ENCODE data around the gene GLRX5.
"Not testable (repeated sequence)": the region's sequence is repeated elsewhere in the genome, so short reads cannot be mapped to it uniquely, and the experiment has no call there.

The GLRX5 gene

DNA sequence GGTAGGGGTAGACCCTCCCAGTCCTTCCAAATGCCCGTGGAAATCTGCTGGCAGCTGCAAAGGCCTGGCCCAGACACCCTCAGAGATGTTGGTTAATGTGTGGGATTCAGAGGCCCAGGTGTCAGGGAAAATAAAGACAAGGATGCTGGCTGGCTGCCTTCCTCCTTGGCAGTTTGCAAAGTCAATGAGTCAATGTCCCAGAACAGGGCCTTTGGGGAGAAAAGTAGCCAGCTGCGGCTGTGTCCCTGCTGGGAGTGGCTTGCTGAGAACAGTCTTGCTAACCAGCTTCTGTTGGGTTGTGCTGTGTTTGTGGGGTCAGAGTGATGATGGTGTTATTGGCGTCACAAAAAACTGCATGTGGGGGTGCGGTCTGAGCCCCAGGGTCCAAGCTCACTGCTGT is 29.2 kb downstream of the GLRX5 start:
- TF ChIP-seq, protein P1, sequence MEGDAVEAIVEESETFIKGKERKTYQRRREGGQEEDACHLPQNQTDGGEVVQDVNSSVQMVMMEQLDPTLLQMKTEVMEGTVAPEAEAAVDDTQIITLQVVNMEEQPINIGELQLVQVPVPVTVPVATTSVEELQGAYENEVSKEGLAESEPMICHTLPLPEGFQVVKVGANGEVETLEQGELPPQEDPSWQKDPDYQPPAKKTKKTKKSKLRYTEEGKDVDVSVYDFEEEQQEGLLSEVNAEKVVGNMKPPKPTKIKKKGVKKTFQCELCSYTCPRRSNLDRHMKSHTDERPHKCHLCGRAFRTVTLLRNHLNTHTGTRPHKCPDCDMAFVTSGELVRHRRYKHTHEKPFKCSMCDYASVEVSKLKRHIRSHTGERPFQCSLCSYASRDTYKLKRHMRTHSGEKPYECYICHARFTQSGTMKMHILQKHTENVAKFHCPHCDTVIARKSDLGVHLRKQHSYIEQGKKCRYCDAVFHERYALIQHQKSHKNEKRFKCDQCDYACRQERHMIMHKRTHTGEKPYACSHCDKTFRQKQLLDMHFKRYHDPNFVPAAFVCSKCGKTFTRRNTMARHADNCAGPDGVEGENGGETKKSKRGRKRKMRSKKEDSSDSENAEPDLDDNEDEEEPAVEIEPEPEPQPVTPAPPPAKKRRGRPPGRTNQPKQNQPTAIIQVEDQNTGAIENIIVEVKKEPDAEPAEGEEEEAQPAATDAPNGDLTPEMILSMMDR (IDR thresholded peaks at IDR 0.05; ENCODE audit: low read depth, low read length): no peak
- no peak for DNase-seq (ENCODE audit: extremely low read depth, low read depth)

DNA sequence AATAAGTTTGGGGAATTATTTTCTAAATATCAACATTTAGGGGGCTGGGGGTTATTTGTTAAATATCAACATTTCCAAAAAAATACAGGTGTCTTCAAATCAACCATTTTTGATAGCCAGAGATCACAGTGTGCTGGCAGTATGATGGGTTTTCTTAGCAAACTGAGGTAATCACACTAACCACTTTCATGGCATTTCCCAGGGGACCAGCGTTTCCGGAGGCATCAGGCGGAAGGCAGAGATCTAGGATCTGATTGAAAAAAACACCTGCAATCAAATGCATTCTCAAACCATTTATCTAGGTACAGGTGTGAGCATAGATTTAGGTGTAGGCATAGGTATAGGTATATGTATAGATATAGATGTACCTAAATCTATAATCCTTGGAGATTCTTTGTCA is 34.6 kb downstream of the GLRX5 start:
- no peak for DNase-seq (ENCODE audit: extremely low read depth, low read depth)

DNA sequence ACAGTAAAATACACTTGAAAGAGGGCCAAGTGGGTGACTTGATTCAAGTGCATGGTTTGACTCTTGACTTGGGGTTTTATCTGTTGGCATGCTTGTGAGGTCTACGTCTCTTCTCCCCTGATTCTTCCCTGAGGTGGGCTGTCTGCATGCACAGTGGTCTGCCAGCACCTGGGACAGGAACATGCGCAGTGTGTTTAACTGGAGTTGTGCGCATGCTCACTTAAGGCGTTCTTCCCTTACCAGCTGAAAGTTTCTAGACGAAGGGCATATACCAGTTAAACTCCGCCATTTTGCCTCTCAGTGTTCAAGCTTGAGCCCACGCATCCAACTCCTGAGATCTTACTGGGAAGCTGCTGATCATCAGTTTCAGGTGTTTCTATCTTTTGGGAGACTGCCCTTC is 38.5 kb downstream of the GLRX5 start:
- no peak for DNase-seq (ENCODE audit: extremely low read depth, low read depth)

More for the DNA sequence above, 34.6 kb downstream of the GLRX5 start:
- TF ChIP-seq, protein P1 (IDR thresholded peaks at IDR 0.05; ENCODE audit: low read depth, low read length): no peak

DNA sequence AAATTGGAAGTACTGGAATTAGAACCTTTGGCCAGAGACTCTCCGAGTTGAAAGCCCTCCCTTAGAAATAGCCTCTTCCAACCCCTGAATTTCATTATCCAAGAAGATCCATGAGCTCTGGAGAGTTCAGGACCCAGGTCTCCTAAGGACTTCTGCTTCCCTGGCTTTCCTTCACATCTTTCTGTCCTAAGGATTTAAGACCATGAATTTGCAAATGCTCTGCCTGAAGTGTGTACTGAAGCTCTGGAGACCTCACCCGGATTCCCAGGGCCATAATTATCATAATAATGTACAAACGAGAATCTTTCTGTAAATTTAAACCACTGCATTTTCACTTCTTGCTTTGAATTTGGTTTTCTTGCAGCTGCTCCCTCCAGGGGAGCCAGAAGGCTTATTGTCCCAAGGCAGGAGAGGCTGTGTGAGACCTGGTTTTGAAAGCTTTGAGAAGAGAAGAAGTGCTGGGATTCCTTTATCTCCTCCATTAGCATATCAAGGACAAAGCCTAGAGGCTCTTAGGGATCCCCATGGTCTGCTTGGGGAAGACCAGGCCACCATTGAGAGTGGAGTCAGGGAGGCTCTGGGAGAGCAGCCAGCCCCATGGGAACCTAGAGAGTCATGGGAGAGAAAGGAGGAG is 41.1 kb downstream of the GLRX5 start:
- TF ChIP-seq, protein P1 (IDR thresholded peaks at IDR 0.05; ENCODE audit: low read depth, low read length): no peak

More for the DNA sequence above, 38.5 kb downstream of the GLRX5 start:
- TF ChIP-seq, protein P1 (IDR thresholded peaks at IDR 0.05; ENCODE audit: low read depth, low read length): no peak

DNA sequence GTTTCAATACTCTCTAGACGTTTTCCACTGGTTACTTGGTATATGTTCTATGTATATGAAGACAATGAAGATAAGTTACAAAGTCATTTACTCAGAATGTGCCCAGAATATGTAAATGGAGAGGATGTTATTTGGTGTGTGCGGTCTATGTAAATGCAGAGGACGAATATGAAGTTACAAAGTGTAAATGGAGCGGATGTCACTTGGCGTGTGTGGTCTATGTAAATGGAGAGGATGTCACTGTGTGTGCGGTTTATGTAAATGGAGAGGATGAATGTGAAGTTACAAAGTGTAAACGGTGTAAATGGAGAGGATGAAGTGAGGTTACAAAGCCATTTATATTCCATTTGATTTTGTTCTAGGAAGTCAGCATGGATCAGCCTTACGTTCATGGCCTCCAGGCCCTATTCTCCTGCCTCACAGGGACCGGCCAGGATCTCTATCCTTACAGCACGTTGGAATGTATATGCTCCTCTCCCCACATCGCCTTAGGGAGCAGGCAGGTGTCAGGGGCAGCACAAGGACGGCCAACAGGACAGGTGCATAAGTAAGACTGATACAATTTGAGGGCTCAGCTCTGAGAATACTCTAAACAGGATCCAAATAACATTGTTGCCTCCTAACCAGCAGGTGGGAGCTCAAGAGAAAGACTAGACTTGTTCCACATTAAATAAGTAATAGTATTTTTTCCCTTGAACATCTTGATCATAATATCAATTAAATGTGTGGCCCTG is 42.4 kb downstream of the GLRX5 start:
- DNase-seq (ENCODE audit: extremely low read depth, low read depth): no peak
- TF ChIP-seq, protein P1 (IDR thresholded peaks at IDR 0.05; ENCODE audit: low read depth, low read length): no peak

More for the DNA sequence above, 41.1 kb downstream of the GLRX5 start:
- no peak for DNase-seq (ENCODE audit: extremely low read depth, low read depth)

DNA sequence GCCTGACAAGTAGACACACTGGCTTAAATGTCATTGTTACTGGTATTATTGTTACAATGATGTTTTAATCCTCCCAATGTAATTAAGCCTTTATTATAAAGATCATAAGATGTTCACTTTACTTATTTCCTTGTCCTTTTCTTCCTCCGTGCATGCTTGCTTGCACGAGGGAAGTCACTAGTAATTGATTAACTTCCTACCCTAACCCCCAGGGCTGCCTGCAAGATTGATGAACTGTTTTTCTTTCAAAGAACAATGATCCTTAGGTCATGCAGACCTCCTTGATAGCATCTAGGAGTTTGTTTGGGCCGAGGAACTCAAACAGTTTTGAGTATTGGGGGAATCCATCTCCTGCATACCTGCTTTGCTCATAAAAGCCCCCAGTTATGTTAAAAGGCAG is 43.0 kb downstream of the GLRX5 start:
- no peak for DNase-seq (ENCODE audit: extremely low read depth, low read depth)
- TF ChIP-seq, protein P1 (IDR thresholded peaks at IDR 0.05; ENCODE audit: low read depth, low read length): no peak

DNA sequence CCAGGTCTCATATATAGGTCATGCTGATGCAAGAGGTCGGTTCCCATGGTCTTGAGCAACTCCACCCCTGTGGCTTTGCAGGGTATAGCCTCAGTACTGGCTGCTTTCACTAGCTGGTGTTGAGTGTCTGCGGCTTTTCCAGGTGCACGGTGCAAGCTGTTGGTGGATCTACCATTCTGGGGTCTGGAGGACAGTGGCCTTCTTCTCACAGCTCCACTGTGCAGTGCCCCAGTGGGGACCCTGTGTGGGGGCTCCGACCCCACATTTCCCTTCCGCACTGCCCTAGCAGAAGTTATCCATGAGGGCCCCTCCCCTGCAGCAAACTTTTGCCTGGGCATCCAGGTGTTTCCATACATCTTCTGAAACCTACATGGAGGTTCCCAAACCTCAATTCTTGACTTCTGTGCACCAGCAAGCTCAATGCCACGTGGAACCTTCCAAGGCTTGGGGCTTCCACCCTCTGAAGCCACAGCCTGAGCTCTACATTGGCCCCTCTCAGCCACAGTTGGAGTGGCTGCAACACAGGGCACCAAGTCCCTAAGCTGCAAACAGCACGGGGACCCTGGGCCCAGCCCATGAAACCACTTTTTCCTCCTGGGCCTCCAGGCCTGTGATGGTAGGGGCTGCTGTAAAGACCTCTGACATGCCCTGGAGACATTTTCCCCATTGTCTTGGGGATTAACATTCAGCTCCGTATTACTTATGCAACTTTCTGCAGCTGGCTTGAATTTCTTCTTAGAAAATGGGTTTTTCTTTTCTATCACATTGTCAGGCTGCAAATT is 49.2 kb downstream of the GLRX5 start:
- not testable (repeated sequence) for DNase-seq (ENCODE audit: extremely low read depth, low read depth)
